ENCODE measurements around the gene ACOX3. TPM values are rescaled to one million over a fixed set of nuclear protein-coding genes. Genes with fewer than 3 reads are reported as not detected.

The ACOX3 gene
- total RNA-seq, 4 donors from 2014 or later: 32.0 to 77.2 (median 43.8) TPM

DNA sequence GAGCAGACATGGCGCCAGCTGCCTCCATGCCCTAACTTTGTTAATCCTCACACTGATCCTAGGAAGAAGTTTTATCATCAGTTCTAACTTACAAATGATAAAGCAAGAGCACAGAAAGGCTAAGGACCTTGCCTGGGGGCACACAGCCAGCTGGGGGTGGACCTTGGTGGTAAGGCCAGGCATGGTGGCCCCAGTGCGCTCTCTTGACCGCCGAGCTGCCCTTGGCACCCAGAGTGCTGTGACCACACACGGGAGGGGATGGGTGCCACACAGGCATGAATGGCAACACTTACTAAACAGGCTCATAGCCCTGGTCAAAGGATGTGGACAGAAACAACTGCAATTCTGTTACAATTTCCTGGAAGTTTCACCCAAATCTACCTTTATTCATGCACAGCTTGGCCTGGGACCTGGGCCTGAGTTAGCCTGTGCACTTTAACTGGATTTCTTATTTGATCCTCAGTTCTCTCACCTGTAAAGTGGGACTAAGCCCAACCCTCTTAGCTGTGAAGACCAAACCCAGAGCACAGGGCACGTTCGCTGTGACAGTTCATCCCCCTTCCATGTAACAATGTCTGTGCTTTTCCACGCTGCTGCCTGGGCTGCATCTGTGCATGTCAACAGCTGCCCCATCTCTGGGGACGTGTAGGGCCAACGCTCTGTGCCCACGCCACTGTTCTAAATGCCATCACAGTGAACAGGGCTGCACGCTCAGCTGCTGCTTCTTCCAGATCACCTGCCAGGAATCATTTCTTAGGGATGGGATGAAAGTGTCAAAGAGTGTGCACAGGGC is 44.8 kb downstream of the ACOX3 start:
- Histone ChIP-seq H3K27ac (replicated peaks in 1 of 4) (peak overlapping the region; percentile 83 to 86 (median 86)), H3K9me3 (no peaks in the 10 kb centered on the region), H3K27me3 (no peaks in the 10 kb centered on the region), H3K4me3 (no peak overlapping the region), H3K4me1 (peaks cover 37 to 52% (median 52%) of the 10 kb centered on the region in 4 donors), H3K36me3 (peaks cover 16 to 67% (median 45%) of the 10 kb centered on the region in 4 donors)
- intact Hi-C loops (cut with DNase I): no loop called here
- TF ChIP-seq EP300 (IDR thresholded peaks at IDR 0.05): no peak
- TF ChIP-seq POLR2AphosphoS5 (IDR thresholded peaks at IDR 0.05): no peak
- no peak for TF ChIP-seq POLR2A (IDR thresholded peaks at IDR 0.05; ENCODE audit: low read depth)
- TF ChIP-seq, protein P1, sequence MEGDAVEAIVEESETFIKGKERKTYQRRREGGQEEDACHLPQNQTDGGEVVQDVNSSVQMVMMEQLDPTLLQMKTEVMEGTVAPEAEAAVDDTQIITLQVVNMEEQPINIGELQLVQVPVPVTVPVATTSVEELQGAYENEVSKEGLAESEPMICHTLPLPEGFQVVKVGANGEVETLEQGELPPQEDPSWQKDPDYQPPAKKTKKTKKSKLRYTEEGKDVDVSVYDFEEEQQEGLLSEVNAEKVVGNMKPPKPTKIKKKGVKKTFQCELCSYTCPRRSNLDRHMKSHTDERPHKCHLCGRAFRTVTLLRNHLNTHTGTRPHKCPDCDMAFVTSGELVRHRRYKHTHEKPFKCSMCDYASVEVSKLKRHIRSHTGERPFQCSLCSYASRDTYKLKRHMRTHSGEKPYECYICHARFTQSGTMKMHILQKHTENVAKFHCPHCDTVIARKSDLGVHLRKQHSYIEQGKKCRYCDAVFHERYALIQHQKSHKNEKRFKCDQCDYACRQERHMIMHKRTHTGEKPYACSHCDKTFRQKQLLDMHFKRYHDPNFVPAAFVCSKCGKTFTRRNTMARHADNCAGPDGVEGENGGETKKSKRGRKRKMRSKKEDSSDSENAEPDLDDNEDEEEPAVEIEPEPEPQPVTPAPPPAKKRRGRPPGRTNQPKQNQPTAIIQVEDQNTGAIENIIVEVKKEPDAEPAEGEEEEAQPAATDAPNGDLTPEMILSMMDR (IDR thresholded peaks at IDR 0.05): no peak
- WGBS: 99% methylated on average over 10 of the region's 12 CpGs
- no peak for DNase-seq (ENCODE audit: extremely low spot score)

DNA sequence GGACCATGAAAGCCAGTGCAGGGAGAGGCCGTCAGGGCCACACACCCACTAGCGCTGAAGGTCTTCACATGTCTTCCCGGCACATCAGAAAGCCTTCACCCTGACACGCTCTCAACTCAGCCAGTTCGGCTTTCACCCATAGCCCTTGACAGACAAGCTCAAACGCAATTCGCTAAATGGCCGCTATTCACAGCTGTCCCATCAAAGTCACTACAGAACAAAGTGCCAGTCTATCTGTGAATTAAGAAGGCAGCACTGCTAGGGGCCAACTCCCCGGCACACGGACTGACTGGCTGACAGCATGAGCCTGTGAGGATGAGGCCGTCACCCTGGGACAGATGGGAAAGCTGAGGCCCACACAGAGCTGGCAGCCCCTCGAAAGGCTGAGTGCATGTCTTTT is 45.7 kb downstream of the ACOX3 start:
- WGBS: 69% methylated on average over 12 of the region's 12 CpGs
- H3K9me3 ChIP-seq: no peaks in the 10 kb centered on the region
- H3K4me1 ChIP-seq: peaks cover 37 to 55% (median 52%) of the 10 kb centered on the region in 4 donors
- peak overlapping the region in 1 of 4 donors; percentile 20 for H3K4me3 ChIP-seq
- TF ChIP-seq, protein P1 (IDR thresholded peaks at IDR 0.05): no peak
- TF ChIP-seq POLR2A (IDR thresholded peaks at IDR 0.05; ENCODE audit: low read depth): no peak
- no peak for TF ChIP-seq POLR2AphosphoS5 (IDR thresholded peaks at IDR 0.05)
- TF ChIP-seq EP300 (IDR thresholded peaks at IDR 0.05): no peak
- H3K36me3 ChIP-seq: peaks cover 16 to 73% (median 48%) of the 10 kb centered on the region in 4 donors
- H3K27ac ChIP-seq (replicated peaks in 1 of 4): peak overlapping the region; percentile 83 to 86 (median 86)
- no peak for DNase-seq (ENCODE audit: extremely low spot score)
- intact Hi-C loops (cut with DNase I): no loop called here
- no peaks in the 10 kb centered on the region for H3K27me3 ChIP-seq

DNA sequence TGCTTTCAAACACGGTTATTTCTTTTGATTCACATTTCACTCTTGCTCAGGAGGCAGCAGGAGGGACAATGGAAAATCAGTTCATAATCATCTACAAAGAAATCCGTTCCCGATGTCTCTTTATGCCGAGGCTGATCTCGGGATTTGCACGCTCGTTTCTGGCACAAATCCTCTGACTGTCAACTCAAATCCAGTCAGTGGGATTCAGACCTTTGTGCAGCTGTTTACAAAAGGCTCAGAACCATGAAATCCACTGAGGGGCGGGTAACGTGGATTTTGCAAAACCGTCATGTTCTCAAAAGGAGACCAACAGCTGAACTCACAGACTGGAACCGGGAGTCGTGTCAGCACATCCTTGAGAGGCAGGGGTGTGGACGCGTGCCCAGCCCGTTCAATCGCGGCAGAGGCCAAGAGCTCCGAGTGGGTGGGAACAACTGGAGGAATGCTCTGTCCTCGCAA is 46.4 kb downstream of the ACOX3 start:
- no peaks in the 10 kb centered on the region for H3K27me3 ChIP-seq
- H3K36me3 ChIP-seq: peaks cover 14 to 71% (median 49%) of the 10 kb centered on the region in 4 donors
- H3K9me3 ChIP-seq: no peaks in the 10 kb centered on the region
- TF ChIP-seq POLR2A (IDR thresholded peaks at IDR 0.05; ENCODE audit: low read depth): no peak
- peak in 1 of 2 donors; percentile 64 for TF ChIP-seq POLR2AphosphoS5 (IDR thresholded peaks at IDR 0.05)
- DNase-seq (ENCODE audit: extremely low spot score): no peak
- peak overlapping the region; percentile 83 to 86 (median 86) for H3K27ac ChIP-seq (replicated peaks in 1 of 4)
- WGBS: 26% methylated on average over 19 of the region's 19 CpGs
- intact Hi-C loops (cut with DNase I): no loop called here
- peaks cover 37 to 55% (median 52%) of the 10 kb centered on the region in 4 donors for H3K4me1 ChIP-seq
- H3K4me3 ChIP-seq: peak overlapping the region; percentile 7 to 20 (median 10)

DNA sequence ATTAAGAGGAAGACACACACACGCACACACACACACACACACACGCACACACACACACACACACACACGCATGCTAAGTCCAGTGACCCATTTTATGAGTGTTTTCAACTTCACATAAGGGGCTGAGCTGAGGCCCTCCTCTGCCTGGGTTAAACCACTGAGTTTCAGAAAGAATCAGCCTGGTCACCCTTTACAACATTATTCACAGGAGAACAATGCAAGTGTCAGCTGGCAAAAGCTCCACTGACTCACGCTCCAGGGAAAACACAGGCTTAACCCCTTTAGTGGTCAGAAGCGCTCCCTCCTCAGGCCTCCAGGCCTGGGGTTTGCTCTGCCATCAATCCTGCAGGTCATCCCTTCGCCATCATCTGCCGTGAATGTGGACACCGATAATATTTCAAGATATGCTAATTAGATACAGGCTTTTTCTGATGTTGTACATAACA is 46.9 kb downstream of the ACOX3 start:
- Histone ChIP-seq H3K27me3 (no peaks in the 10 kb centered on the region), H3K4me3 (peak overlapping the region in 3 of 4 donors; percentile 7 to 20 (median 14)), H3K27ac (replicated peaks in 1 of 4) (peak overlapping the region; percentile 83 to 86 (median 86)), H3K36me3 (peaks cover 14 to 71% (median 49%) of the 10 kb centered on the region in 4 donors), H3K9me3 (no peaks in the 10 kb centered on the region), H3K4me1 (peaks cover 37 to 55% (median 52%) of the 10 kb centered on the region in 4 donors)
- DNase-seq (ENCODE audit: extremely low spot score): peak; percentile 93
- intact Hi-C loops (cut with DNase I): no loop called here
- TF ChIP-seq, protein P1 (IDR thresholded peaks at IDR 0.05): no peak
- peak; percentile 67 to 75 for TF ChIP-seq POLR2AphosphoS5 (IDR thresholded peaks at IDR 0.05)
- no peak for TF ChIP-seq EP300 (IDR thresholded peaks at IDR 0.05)
- no peak for TF ChIP-seq POLR2A (IDR thresholded peaks at IDR 0.05; ENCODE audit: low read depth)
- 32% methylated on average over 8 of the region's 8 CpGs for WGBS

DNA sequence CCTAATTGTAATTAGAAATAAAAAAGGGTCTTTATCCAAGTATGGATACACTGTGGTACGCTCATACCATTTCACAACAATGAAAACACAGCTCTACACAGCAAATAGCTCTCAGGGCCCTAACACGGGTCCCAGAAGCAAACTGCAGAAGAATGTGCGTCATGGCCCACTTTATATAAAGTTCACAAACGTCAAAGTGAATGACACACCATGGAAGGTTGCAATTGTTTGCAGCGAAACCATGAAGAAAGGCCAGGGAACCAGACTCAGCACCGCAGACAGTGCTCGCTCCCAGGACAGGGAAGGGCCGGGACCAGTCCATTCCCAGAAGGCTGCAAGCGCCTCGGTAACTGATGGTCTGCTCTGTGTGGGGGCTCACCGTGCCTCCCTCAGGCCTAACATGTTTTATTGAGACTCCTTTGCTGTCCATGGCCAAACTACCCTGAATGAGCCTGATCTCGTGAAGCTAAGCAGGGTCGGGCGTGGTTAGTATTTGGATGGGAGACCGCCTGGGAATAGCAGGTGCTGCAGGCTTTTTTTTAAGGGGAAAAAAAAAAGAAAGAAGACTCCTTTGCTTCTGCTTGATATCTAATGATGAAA is 47.8 kb downstream of the ACOX3 start:
- TF ChIP-seq, protein P1 (IDR thresholded peaks at IDR 0.05): no peak
- TF ChIP-seq POLR2A (IDR thresholded peaks at IDR 0.05; ENCODE audit: low read depth) (no peak), EP300 (IDR thresholded peaks at IDR 0.05) (no peak), POLR2AphosphoS5 (IDR thresholded peaks at IDR 0.05) (no peak)
- Histone ChIP-seq H3K4me1 (peaks cover 37 to 55% (median 52%) of the 10 kb centered on the region in 4 donors), H3K4me3 (no peak overlapping the region), H3K36me3 (peaks cover 15 to 75% (median 49%) of the 10 kb centered on the region in 4 donors), H3K9me3 (no peaks in the 10 kb centered on the region), H3K27ac (replicated peaks in 1 of 4) (peak overlapping the region; percentile 83 to 86 (median 86)), H3K27me3 (no peaks in the 10 kb centered on the region)
- intact Hi-C loops (cut with DNase I): no loop called here
- DNase-seq (ENCODE audit: extremely low spot score): no peak
- WGBS: 75% methylated on average over 15 of the region's 15 CpGs

All from esophagus muscularis mucosa (tissue), 4 donors.